GM12892 (cell line): Measurements from ENCODE around the gene ARFIP1.

Experiments
- POLR2A ChIP-seq: IDR thresholded peaks from 2 replicates; pipeline ENCODE4 v1.6.1; 2011; ENCODE audit warnings: low read depth, low read length, control low read depth
- POLR2AphosphoS5 ChIP-seq: IDR thresholded peaks from 2 replicates; pipeline ENCODE4 v1.6.1; 2011; ENCODE audit warnings: low read depth, low read length, control low read depth
- TAF1 ChIP-seq: IDR thresholded peaks from 2 replicates; pipeline ENCODE4 v1.6.1; 2011; ENCODE audit warnings: low read depth, mild to moderate bottlenecking, control low read depth, low read length, borderline replicate concordance

- TF ChIP-seq POLR2AphosphoS5: no peak
- no peak for TF ChIP-seq POLR2A
- TF ChIP-seq TAF1: no peak
These were observed 175.0 kb downstream of the ARFIP1 start for GRCh38 chr4:152954741-152955140.
